ENCODE measurements around the gene RPRML.

DNA sequence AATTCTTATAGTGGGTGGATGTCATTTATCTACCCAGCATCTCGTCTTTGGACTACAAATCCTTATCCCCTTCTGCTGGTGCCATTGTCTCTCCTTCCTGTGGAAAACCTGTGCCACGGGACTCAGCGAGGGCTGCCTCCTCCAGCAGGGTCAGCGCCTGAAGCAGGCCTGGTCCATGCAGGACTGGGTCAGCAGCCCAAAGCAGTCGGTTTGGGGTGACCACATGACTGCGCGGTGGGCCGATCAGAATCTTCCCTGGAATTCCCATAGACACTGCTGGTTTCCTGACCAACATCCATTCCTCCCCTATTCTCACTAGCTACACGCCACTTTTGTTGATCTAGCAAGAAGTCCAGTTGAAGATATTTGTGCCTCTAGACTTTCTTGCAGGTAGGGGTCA, 26.9 kb downstream of the RPRML start:
- TF ChIP-seq, protein P1, sequence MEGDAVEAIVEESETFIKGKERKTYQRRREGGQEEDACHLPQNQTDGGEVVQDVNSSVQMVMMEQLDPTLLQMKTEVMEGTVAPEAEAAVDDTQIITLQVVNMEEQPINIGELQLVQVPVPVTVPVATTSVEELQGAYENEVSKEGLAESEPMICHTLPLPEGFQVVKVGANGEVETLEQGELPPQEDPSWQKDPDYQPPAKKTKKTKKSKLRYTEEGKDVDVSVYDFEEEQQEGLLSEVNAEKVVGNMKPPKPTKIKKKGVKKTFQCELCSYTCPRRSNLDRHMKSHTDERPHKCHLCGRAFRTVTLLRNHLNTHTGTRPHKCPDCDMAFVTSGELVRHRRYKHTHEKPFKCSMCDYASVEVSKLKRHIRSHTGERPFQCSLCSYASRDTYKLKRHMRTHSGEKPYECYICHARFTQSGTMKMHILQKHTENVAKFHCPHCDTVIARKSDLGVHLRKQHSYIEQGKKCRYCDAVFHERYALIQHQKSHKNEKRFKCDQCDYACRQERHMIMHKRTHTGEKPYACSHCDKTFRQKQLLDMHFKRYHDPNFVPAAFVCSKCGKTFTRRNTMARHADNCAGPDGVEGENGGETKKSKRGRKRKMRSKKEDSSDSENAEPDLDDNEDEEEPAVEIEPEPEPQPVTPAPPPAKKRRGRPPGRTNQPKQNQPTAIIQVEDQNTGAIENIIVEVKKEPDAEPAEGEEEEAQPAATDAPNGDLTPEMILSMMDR (IDR thresholded peaks at IDR 0.05; ENCODE audit: borderline replicate concordance, extremely low read depth, low read length, poor library complexity, severe bottlenecking) = no peak
- TF ChIP-seq EZH2 (IDR thresholded peaks at IDR 0.05; ENCODE audit: borderline replicate concordance, low read depth, low read length, severe bottlenecking) = no peak

Data from DND-41 (cell line).